Esophagus muscularis mucosa (tissue), 3 donors: ENCODE data around the gene ALOX12B.

Experiments used
- CTCF ChIP-seq, 3 experiments: fragments of 200-600 bp in 2 of 3; fragments of 450-650 bp in 1 of 3; sonication (generic) in 2 of 3; IDR thresholded peaks; one replicate each; pipeline ENCODE4 v1.5.1; 2017 to 2019; ENCODE audit warnings: antibody characterized with exemption in 3 of 3, mild to moderate bottlenecking in 2 of 3, moderate library complexity in 1 of 3
- POLR2A ChIP-seq: fragments of 450-650 bp; IDR thresholded peaks from one replicate; pipeline ENCODE4 v1.6.1; 2017; ENCODE audit warnings: antibody characterized with exemption, moderate library complexity, mild to moderate bottlenecking, low read depth

GRCh38 chr17:8087075-8087951 lies at the start of gene ALOX12B:
- TF ChIP-seq CTCF (IDR thresholded peaks at IDR 0.05) (no peak), POLR2A (no peak)
